DOHH2 (cell line): Measurements from ENCODE around the gene WNT3A.

Source experiments
- H3F3A ChIP-seq: fragments of 200-600 bp; sonication (generic), shearing (Covaris generic); 2 replicates; pipeline ENCODE4 v1.6.0; 2016; ENCODE audit warnings: antibody characterized with exemption, mild to moderate bottlenecking; ENCODE audit not compliant: control insufficient read depth, insufficient read depth
- H3K27ac ChIP-seq: fragments of 200-600 bp; sonication (generic); 2 replicates; pipeline ENCODE4 v1.5.1; 2014; ENCODE audit warnings: low read depth, mild to moderate bottlenecking, low read length, moderate library complexity
- H3K27me3 ChIP-seq: fragments of 200-600 bp; sonication (generic); 2 replicates; pipeline ENCODE4 v1.6.1; 2014; ENCODE audit warnings: mild to moderate bottlenecking, low read length, mixed read lengths; ENCODE audit not compliant: control insufficient read depth
- H3K36me3 ChIP-seq: fragments of 200-600 bp; sonication (generic); 2 replicates; pipeline ENCODE4 v1.6.1; 2014; ENCODE audit warnings: mild to moderate bottlenecking, low read length, moderate library complexity, mixed read lengths; ENCODE audit not compliant: control insufficient read depth
- H3K4me1 ChIP-seq: fragments of 200-600 bp; sonication (generic); 2 replicates; pipeline ENCODE4 v1.6.1; 2014; ENCODE audit warnings: mild to moderate bottlenecking, low read length, mixed read lengths; ENCODE audit not compliant: control insufficient read depth
- H3K4me2 ChIP-seq: fragments of 200-600 bp; sonication (generic); 2 replicates; pipeline ENCODE4 v1.6.0; 2014; ENCODE audit warnings: mild to moderate bottlenecking, low read length, moderate library complexity
- H3K4me3 ChIP-seq: fragments of 200-600 bp; sonication (generic); 2 replicates; pipeline ENCODE4 v1.5.1; 2014; ENCODE audit warnings: mild to moderate bottlenecking, low read length, mixed read lengths
- H3K79me2 ChIP-seq: fragments of 200-600 bp; sonication (generic); 2 replicates; pipeline ENCODE4 v1.6.1; 2014; ENCODE audit warnings: mild to moderate bottlenecking, low read length, mixed read lengths; ENCODE audit not compliant: control insufficient read depth
- H3K9me2 ChIP-seq: fragments of 200-600 bp; sonication (generic); replicated peaks from 2 replicates; pipeline ENCODE4 v1.6.1; 2014; ENCODE audit warnings: mild to moderate bottlenecking, low read length, mixed read lengths; ENCODE audit not compliant: control insufficient read depth
- H3K9me3 ChIP-seq: fragments of 200-600 bp; sonication (generic); 2 replicates; pipeline ENCODE4 v1.6.1; 2014; ENCODE audit warnings: antibody characterized with exemption, low read length, mixed read lengths; ENCODE audit not compliant: control insufficient read depth, insufficient read depth
- H4K20me1 ChIP-seq: fragments of 200-600 bp; sonication (generic); 2 replicates; pipeline ENCODE4 v1.6.0; 2014; ENCODE audit warnings: low read depth, mild to moderate bottlenecking, antibody characterized with exemption, low read length, moderate library complexity; ENCODE audit not compliant: control insufficient read depth, insufficient read depth
- EZH2phosphoT487 ChIP-seq: fragments of 200-600 bp; sonication (generic); IDR thresholded peaks from 2 replicates; pipeline ENCODE4 v1.6.1; 2017; ENCODE audit warnings: borderline replicate concordance, mild to moderate bottlenecking, antibody characterized with exemption, low read length, moderate library complexity, mixed read lengths
- TF ChIP-seq, protein P1 (sequence below): fragments of 200-600 bp; sonication (generic); IDR thresholded peaks from one replicate; pipeline ENCODE4 v1.5.1; 2014; ENCODE audit warnings: antibody characterized with exemption, mild to moderate bottlenecking, low read depth, low read length; ENCODE audit not compliant: poor library complexity, severe bottlenecking

The WNT3A gene

DNA sequence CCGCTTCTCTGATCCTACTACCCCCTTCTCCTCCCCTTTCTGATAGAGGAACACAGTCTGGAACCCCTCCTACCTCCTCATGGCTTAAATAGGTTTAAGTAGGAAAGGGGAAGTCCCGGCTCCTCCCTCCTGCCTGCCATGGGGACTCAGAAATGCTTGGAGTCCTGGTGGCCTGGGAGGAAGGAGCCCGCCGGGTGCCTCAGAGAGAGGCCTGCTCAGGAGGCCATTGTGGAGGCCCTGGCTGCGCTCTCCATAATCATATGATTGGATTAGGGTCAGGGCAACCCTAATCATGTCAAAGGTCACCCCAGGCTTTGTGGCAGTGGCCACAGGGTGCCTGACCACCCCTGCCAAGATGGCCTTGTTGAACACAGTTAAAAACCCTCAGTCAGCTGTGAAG, 29.0 kb downstream of the WNT3A start:
- Histone ChIP-seq H3K36me3 (no peaks in the 10 kb centered on the region), H4K20me1 (no peaks in the 10 kb centered on the region), H3K4me3 (no peak overlapping the region), H3K4me2 (no peak overlapping the region), H3K79me2 (no peaks in the 10 kb centered on the region), H3K9me2 (no peaks in the 10 kb centered on the region), H3K9me3 (no peaks in the 10 kb centered on the region), H3K27me3 (no peaks in the 10 kb centered on the region), H3K27ac (no peak overlapping the region), H3K4me1 (no peaks in the 10 kb centered on the region), H3F3A (no peaks in the 10 kb centered on the region)
- TF ChIP-seq EZH2phosphoT487: no peak
- TF ChIP-seq, protein P1, sequence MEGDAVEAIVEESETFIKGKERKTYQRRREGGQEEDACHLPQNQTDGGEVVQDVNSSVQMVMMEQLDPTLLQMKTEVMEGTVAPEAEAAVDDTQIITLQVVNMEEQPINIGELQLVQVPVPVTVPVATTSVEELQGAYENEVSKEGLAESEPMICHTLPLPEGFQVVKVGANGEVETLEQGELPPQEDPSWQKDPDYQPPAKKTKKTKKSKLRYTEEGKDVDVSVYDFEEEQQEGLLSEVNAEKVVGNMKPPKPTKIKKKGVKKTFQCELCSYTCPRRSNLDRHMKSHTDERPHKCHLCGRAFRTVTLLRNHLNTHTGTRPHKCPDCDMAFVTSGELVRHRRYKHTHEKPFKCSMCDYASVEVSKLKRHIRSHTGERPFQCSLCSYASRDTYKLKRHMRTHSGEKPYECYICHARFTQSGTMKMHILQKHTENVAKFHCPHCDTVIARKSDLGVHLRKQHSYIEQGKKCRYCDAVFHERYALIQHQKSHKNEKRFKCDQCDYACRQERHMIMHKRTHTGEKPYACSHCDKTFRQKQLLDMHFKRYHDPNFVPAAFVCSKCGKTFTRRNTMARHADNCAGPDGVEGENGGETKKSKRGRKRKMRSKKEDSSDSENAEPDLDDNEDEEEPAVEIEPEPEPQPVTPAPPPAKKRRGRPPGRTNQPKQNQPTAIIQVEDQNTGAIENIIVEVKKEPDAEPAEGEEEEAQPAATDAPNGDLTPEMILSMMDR: no peak

GRCh38 chr1:228036701-228037231, 30.0 kb downstream of the WNT3A start:
- no peak overlapping the region for H3K4me2 ChIP-seq
- no peak overlapping the region for H3K27ac ChIP-seq
- H3K9me2 ChIP-seq: no peaks in the 10 kb centered on the region
- H3K9me3 ChIP-seq: no peaks in the 10 kb centered on the region
- no peaks in the 10 kb centered on the region for H3K36me3 ChIP-seq
- no peaks in the 10 kb centered on the region for H3K79me2 ChIP-seq
- H3F3A ChIP-seq: no peaks in the 10 kb centered on the region
- no peaks in the 10 kb centered on the region for H4K20me1 ChIP-seq
- TF ChIP-seq, protein P1: no peak
- TF ChIP-seq EZH2phosphoT487: no peak
- H3K4me1 ChIP-seq: no peaks in the 10 kb centered on the region
- no peak overlapping the region for H3K4me3 ChIP-seq
- no peaks in the 10 kb centered on the region for H3K27me3 ChIP-seq

DNA sequence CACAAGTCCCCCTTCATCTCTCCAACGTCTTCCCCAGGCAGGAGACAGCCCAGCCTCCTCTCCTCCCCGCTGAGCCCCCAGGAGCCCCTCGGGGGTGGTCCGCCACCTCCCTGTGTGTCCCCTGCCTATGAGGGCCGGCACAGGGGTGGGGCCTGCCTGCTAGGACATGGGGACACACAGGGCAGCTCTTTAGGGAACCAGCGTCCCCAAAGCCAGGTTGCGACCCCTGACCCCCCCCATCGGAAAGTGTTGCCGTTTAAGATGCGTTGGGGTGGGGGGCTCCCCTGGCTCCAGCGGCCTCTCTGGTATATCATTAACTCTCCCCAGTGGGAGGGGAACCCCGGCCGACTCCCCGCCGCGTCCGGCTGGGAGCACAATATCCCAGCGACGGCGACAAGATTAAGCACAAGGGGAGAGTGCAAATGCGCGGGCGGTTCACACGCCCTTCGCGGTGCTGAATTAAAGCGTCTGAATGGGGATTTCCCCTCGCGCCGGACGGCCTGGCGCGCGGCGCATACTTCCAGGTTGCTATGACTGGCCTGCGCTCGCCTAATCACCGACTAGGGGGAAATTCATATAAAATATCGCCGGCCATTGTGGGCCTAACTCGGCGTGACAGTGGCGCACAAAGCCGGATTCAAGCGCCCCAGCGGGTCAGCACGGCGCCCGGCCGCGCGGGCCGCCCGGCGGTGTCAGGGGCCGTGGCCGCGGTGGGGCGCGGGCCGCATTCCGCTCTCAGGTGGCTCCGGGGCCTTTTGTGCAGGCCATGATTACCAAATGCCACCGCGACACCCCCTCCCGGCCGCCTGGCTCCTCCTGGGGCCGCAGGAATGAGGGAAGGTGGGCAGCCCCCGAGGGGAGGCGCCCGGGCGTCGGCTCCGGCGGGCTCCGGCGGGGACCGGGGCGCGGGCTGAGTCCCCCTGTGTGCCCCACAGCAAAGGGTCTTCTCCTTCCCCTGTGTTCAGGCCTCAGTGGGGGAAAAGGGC, 30.9 kb downstream of the WNT3A start:
- no peaks in the 10 kb centered on the region for H3F3A ChIP-seq
- no peaks in the 10 kb centered on the region for H4K20me1 ChIP-seq
- no peak overlapping the region for H3K4me3 ChIP-seq
- H3K36me3 ChIP-seq: no peaks in the 10 kb centered on the region
- no peak overlapping the region for H3K27ac ChIP-seq
- H3K4me1 ChIP-seq: no peaks in the 10 kb centered on the region
- peaks cover 2% of the 10 kb centered on the region; the same call in 1 of the 2 replicates for H3K27me3 ChIP-seq
- no peaks in the 10 kb centered on the region for H3K79me2 ChIP-seq
- no peaks in the 10 kb centered on the region for H3K9me3 ChIP-seq
- no peak overlapping the region for H3K4me2 ChIP-seq
- no peaks in the 10 kb centered on the region for H3K9me2 ChIP-seq
- TF ChIP-seq, protein P1: no peak
- TF ChIP-seq EZH2phosphoT487: no peak
